ENCODE results near the gene BRWD1. TPM values are rescaled to one million over a fixed set of nuclear protein-coding genes. Genes with fewer than 3 reads are reported as not detected.

The BRWD1 gene
- polyA plus RNA-seq, 1 donor (not counting 4 experiments of a cell fraction or from before 2014, with no cell fraction given) = 15.1 TPM

DNA sequence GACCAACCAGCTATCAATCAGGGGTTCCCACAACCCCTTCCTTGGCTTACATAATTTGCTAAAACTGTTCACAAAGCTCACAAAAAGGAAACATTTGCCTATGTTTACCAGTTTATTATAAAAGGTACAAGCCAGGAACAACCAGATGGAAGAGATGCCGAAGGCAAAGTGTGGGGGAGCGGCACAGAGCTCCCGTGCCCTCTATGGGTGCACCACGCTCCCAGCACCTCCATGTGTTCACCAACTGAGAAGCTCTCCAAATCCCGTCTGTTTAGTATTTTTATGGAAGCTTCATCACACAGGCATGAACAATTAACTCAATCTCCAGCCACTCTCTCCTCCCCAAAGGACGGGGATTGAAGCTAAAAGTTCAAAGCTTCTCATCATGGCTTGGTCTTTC, 163.1 kb downstream of the BRWD1 start:
- H3K9ac ChIP-seq (ENCODE audit: control insufficient read depth, extremely low read depth, insufficient read depth, low read length) = no peak overlapping the region
- no peaks in the 10 kb centered on the region for H3K27me3 ChIP-seq (ENCODE audit: control insufficient read depth, extremely low read depth, insufficient read depth, low read length)
- H3K36me3 ChIP-seq (ENCODE audit: control insufficient read depth in 2 of 2, extremely low read depth in 1 of 2, insufficient read depth in 2 of 2, low read length in 2 of 2) = no peaks in the 10 kb centered on the region
- no peaks in the 10 kb centered on the region for H3K4me1 ChIP-seq (ENCODE audit: control insufficient read depth, extremely low read depth, insufficient read depth, low read length)
- H3K79me2 ChIP-seq (ENCODE audit: control insufficient read depth, insufficient read depth, low read length) = no peaks in the 10 kb centered on the region
- H2AFZ ChIP-seq (ENCODE audit: control insufficient read depth, low read length) = no peak overlapping the region
- no peak overlapping the region for H3K4me3 ChIP-seq (ENCODE audit: control insufficient read depth in 2 of 3, extremely low read depth in 1 of 3, insufficient read depth in 2 of 3, low read depth in 1 of 3, low read length in 3 of 3)
- dilution Hi-C loops (cut with MboI; ENCODE audit: extremely low pct_ligation_motif_present, low sequenced_read_pairs) = no loop called here
- no peaks in the 10 kb centered on the region for H4K20me1 ChIP-seq (ENCODE audit: control insufficient read depth, extremely low read depth, insufficient read depth, low read length)
- no peak for FAIRE-seq
- no peak for DNase-seq (ENCODE audit: low read depth, low spot score)
- no peaks in the 10 kb centered on the region for H3K9me1 ChIP-seq (ENCODE audit: control insufficient read depth, extremely low read depth, insufficient read depth, low read length)
- H3K9me3 ChIP-seq (ENCODE audit: control insufficient read depth, low read depth, low read length) = no peaks in the 10 kb centered on the region
- H3K4me2 ChIP-seq (ENCODE audit: control insufficient read depth, extremely low read depth, insufficient read depth, low read depth, low read length) = no peak overlapping the region
- TF ChIP-seq, protein P1, sequence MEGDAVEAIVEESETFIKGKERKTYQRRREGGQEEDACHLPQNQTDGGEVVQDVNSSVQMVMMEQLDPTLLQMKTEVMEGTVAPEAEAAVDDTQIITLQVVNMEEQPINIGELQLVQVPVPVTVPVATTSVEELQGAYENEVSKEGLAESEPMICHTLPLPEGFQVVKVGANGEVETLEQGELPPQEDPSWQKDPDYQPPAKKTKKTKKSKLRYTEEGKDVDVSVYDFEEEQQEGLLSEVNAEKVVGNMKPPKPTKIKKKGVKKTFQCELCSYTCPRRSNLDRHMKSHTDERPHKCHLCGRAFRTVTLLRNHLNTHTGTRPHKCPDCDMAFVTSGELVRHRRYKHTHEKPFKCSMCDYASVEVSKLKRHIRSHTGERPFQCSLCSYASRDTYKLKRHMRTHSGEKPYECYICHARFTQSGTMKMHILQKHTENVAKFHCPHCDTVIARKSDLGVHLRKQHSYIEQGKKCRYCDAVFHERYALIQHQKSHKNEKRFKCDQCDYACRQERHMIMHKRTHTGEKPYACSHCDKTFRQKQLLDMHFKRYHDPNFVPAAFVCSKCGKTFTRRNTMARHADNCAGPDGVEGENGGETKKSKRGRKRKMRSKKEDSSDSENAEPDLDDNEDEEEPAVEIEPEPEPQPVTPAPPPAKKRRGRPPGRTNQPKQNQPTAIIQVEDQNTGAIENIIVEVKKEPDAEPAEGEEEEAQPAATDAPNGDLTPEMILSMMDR (optimal IDR thresholded peaks at IDR 0.05 in 1 of 3, IDR thresholded peaks at IDR 0.05 in 1 of 3, conservative IDR thresholded peaks at IDR 0.05 in 1 of 3; ENCODE audit: extremely low read depth in 1 of 3, insufficient read depth in 2 of 3, low read length in 3 of 3) = no peak
- TF ChIP-seq EZH2 (IDR thresholded peaks at IDR 0.05; ENCODE audit: low read length) = no peak
- H3K27ac ChIP-seq (ENCODE audit: control insufficient read depth, insufficient read depth, low read length) = no peak overlapping the region

DNA sequence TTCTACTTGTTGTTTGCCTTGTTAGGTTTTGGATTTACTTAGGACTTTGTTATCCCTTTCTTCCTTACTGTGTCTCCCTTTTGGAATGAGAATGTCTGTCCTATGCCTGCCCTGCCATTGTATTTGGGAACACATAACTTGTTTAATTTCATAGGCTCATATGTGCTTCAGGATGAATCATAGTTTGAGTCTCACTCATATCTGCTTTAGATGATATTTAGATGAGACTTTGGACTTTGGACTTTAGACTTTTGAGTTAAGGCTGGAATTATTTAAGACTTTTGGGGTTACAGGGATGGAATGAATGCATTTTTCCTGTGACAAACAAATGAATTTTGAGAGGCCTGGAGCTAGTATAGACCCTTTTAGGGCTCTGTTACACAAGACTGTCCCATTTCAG, 163.6 kb downstream of the BRWD1 start:
- TF ChIP-seq EZH2 (IDR thresholded peaks at IDR 0.05; ENCODE audit: low read length) = no peak
- TF ChIP-seq, protein P1 (optimal IDR thresholded peaks at IDR 0.05 in 1 of 3, IDR thresholded peaks at IDR 0.05 in 1 of 3, conservative IDR thresholded peaks at IDR 0.05 in 1 of 3; ENCODE audit: extremely low read depth in 1 of 3, insufficient read depth in 2 of 3, low read length in 3 of 3) = no peak
- Histone ChIP-seq H3K27ac (ENCODE audit: control insufficient read depth, insufficient read depth, low read length) (no peak overlapping the region), H3K4me1 (ENCODE audit: control insufficient read depth, extremely low read depth, insufficient read depth, low read length) (no peaks in the 10 kb centered on the region), H3K4me2 (ENCODE audit: control insufficient read depth, extremely low read depth, insufficient read depth, low read depth, low read length) (no peak overlapping the region), H2AFZ (ENCODE audit: control insufficient read depth, low read length) (no peak overlapping the region), H4K20me1 (ENCODE audit: control insufficient read depth, extremely low read depth, insufficient read depth, low read length) (no peaks in the 10 kb centered on the region), H3K79me2 (ENCODE audit: control insufficient read depth, insufficient read depth, low read length) (no peaks in the 10 kb centered on the region), H3K27me3 (ENCODE audit: control insufficient read depth, extremely low read depth, insufficient read depth, low read length) (no peaks in the 10 kb centered on the region), H3K9ac (ENCODE audit: control insufficient read depth, extremely low read depth, insufficient read depth, low read length) (no peak overlapping the region), H3K9me3 (ENCODE audit: control insufficient read depth, low read depth, low read length) (no peaks in the 10 kb centered on the region), H3K36me3 (ENCODE audit: control insufficient read depth in 2 of 2, extremely low read depth in 1 of 2, insufficient read depth in 2 of 2, low read length in 2 of 2) (no peaks in the 10 kb centered on the region), H3K4me3 (ENCODE audit: control insufficient read depth in 2 of 3, extremely low read depth in 1 of 3, insufficient read depth in 2 of 3, low read depth in 1 of 3, low read length in 3 of 3) (no peak overlapping the region), H3K9me1 (ENCODE audit: control insufficient read depth, extremely low read depth, insufficient read depth, low read length) (no peaks in the 10 kb centered on the region)
- DNase-seq (ENCODE audit: low read depth, low spot score) = no peak
- no peak for FAIRE-seq
- dilution Hi-C loops (cut with MboI; ENCODE audit: extremely low pct_ligation_motif_present, low sequenced_read_pairs) = no loop called here

Data from keratinocyte (primary cell).